Suppressor macrophage treated with lipopolysaccharide for 1 hour (primary cell): ENCODE results near the gene VSIG10.
"Not testable (repeated sequence)": the region's sequence is repeated elsewhere in the genome, so short reads cannot be mapped to it uniquely, and the experiment has no call there.

Experiments
- DNase-seq, 3 donors: peaks; one replicate each; pipeline ENCODE4 v3.0.0-alpha.2; 2020 to 2022

VSIG10 gene

GRCh38 chr12:118107694-118108093 lies 3.9 kb upstream of the VSIG10 start:
- no peak for DNase-seq

GRCh38 chr12:118107011-118107410 lies 3.2 kb upstream of the VSIG10 start:
- DNase-seq, result no peak

DNA sequence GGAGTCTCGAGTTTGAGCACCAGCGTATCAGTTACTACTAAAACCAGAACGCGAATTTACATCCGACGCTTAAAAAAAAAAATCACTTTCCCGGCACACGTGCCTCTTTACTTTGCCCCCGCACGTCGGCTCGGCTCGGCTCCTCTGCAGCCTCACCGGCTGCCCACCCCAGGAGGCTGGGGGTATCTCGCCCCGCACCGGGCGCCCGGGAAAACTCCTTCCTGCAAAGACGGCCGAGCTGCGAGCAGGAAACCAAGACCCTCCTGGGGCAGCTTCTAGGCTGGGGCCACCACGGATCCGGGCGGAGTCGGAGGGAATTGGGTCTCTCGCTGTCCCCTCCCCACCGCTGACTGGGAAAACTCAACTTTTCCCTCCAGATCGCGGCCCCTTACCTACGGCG lies 610 bp downstream of the VSIG10 start:
- peak in 1 of 3 donors; percentile 20 for DNase-seq

DNA sequence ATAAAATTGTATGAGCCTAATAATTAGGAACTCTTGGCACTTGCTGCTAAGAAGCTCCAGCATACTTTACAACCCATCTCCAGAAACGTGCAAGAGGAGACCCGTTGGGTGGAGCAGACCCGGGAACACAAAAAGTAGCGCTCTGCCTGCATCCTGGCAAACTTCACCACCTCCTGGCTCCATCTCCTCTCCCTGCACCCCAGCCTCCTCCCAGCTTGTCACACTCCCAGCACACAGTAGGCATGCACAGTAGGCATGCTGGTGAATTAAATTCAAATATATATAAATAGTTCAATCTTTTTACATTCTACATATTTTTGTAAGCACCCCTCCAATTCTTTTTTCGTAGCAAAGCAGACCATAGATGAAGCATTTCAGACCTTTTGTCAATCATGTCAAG lies 1.2 kb downstream of the VSIG10 start:
- no peak for DNase-seq

- DNase-seq, result no peak
Observed at GRCh38 chr12:118102070-118102469, 1.7 kb downstream of the VSIG10 start.

DNA sequence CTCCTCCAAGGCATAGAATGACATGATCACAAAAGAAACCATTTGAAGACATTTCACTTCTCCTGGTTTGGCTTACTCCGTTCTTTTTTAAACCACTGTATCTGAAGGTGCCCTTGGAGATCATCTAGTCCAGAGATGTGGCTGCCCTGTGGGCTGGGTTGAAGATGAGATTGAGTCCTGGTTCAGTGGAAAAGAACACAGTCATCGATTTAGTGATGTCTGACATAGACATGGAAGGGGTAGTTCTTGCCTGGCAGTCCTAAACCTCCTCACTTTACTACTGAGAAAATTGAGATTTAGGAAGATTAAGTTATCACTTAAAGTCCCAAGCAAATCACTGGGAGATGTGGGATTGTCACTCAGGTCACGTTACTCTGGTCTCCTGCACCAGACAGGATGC lies 2.8 kb downstream of the VSIG10 start:
- DNase-seq, result no peak

DNA sequence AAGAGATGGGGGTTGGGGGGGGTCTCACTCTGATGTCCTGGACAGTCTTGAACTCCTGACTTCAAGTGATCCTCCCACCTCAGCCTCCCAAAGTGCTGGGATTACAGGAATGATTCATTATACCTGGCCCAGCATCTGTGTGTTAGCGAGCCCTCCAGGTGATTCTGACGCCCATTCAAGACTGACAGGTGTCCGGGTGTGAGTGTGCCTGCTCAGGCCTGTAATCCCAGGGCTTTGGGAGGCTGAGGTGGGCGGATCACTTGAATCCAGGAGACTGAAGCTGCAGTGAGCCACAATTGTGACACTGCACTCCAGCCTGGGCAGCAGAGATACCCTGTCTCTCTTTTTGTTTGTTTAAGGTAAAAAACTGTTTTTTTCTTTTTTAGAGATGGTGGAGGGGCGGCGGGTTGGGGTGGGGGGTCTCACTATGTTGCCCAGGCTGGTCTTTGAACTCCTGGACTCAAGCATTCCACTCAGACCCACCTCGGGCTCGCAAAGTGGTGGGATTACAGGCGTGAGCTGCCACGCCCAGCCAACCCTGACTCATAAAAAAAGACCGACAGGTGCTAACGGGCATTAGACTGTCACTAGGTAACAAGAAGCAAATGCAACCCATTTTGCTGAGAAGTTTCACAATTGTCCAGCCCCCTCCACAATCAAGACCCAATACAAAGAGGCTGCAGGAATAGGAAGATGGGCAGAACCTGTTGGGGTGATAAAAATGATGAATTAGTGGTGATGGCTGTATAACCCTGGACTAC lies 4.7 kb downstream of the VSIG10 start:
- DNase-seq, result no peak

DNA sequence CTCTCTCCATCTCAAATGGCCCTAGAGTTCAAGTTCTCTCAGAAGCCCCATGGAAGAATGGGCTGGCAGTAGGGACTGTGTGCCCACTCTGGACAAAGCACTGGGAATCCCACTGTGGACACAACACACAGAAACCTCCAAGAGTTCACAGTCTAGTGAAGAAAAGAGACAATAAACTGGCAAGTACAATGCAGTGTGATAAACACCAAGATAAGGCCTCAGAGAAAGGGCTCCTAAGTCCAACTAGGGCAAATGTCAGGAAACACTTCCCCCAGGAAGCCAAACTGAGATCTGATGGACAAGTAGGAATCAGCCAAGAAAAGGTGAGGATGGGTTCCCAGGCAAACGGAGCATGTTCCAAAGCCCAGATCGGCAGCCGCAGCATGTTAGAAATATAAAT lies 5.4 kb downstream of the VSIG10 start:
- no peak for DNase-seq

- DNase-seq, result no peak
Observed at GRCh38 chr12:118094039-118094438, 9.8 kb downstream of the VSIG10 start.

DNA sequence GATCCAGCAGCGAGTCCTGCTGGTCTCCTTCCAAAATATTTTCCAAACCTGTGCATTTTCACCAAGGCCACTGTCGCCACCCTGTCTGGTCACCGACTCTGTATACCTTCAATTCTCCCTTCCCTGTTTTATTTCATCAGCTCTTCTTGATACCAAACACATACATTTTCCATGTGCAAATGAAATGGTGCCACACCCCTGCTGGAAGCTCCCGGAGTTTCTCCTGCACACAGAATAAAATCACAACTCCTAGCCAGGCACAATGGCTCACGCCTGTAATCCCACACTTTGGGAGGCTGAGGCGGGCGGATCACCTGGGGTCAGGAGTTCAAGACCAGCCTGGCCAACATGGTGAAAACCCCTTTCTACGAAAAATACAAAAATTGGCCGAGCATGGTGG lies 14.0 kb downstream of the VSIG10 start:
- DNase-seq, result no peak

- no peak for DNase-seq
Observed at GRCh38 chr12:118082161-118082560, 21.6 kb downstream of the VSIG10 start.

- not testable (repeated sequence) for DNase-seq
Observed at GRCh38 chr12:118081521-118081920, 22.3 kb downstream of the VSIG10 start.

- DNase-seq, result no peak
Observed at GRCh38 chr12:118073768-118074167, 30.0 kb downstream of the VSIG10 start.

- DNase-seq, result no peak
Observed at GRCh38 chr12:118070650-118071049, 33.2 kb downstream of the VSIG10 start.

GRCh38 chr12:118068445-118068844 lies 35.4 kb downstream of the VSIG10 start:
- DNase-seq, result peak; percentile 28 to 47 (median 45)

GRCh38 chr12:118065380-118065779 lies 38.4 kb downstream of the VSIG10 start:
- DNase-seq, result peak; percentile 28 to 50 (median 49)

GRCh38 chr12:118064608-118065007 lies 39.2 kb downstream of the VSIG10 start:
- DNase-seq, result peak; percentile 18 to 58 (median 36)

DNA sequence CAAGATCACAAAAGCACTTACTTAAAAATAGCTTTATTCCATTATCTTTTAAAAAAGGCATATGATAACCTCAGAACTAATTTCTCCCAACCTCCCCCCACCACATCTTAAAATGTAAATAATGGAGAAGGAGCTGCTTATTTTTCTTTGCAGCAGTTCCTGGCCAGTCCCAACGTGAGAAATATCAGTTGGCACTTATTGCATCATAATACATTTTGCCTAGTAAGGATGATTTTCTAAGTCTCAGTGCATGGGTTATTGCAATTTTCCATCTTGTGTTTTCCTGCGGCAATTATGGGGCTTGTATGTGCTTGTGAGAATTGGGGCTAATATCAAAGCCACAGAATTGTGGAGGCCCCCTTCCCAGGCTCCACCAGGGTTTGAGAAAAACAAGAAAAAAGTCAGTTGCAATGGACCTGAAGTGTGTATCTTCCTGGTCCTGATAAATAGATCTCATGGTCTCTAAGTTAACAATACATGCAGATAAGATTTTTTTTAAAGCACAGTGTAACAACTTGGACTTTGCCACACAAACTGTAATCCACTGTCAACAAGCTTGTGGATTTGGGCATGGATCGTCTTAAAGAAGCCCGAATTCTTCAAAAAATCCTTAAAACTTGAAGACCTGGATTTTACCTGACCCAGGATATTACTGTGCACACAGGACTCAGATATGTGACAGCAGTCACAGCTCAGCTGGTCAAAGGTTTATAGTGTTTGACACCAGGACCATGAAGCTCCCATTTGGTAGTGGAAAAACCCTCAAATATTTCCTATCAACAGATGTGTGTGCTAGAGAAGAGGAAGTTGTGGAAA lies 40.0 kb downstream of the VSIG10 start:
- peak; percentile 20 to 59 (median 43) for DNase-seq

DNA sequence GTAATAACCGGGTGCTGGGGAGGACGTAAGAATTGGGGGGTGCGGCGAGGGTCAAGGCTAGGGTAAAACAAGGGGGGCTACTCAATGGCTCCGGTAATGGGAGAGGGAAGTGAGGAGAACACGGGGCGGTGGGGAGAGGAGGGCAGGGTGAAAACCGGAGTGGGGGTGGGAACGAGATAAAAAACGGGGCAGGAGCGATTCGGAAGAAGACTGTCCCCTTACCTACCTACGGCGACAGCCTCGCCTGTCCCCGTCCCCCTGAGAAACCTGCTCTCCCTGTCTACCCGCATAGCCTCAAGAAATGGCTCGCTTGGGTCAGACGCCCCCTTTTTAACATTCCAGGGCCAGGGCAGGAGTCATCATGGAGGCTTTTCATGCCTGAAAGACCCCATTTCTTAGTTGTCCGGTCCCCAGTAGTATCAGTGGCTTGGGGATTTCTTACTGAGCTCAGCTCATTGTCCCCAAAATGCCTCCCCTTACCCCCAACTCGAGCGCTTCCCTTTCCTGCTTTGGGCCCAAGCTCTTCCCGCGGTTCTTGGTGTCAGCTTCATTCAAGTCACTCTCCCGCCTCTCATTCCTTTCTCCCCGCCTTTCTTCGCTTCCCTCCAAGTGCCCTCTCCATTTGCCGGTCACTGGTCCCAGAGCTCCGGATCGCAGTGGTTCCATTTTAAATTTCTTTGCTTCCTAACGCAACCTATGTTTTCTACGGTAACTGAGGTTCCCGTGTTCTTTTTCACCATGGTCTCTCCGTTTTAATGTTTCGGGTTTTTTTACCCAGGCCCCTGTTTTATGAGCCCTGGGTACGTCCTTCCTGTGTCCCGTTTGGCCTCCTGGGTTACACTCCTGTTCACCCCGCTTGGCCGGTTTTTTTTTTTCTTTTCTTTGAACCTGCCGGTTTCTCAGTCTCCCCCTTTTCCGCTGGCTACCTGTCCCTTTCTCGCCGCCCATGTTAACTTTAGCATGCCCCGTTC lies 41.7 kb downstream of the VSIG10 start:
- DNase-seq, result peak; percentile 51 to 67 (median 66)

GRCh38 chr12:118061011-118061872 lies 42.6 kb downstream of the VSIG10 start, which contains the start of gene WSB2:
Gene WSB2 (minus strand): TSS chr12:118061179. CDS start chr12:118061048, 131 bp downstream.
- peak; percentile 87 to 97 (median 93) for DNase-seq

- DNase-seq, result peak; percentile 70 to 89 (median 72)
Observed at GRCh38 chr12:118060301-118061010, 43.4 kb downstream of the VSIG10 start.
